GM12873 (cell line): ENCODE results near the gene SNRNP27.

Source experiments
- CTCF ChIP-seq: IDR thresholded peaks from 2 replicates; pipeline ENCODE4 v1.5.1; 2012; ENCODE audit warnings: low read depth, mild to moderate bottlenecking, moderate library complexity, low read length, control low read depth; ENCODE audit not compliant: insufficient read depth; ENCODE audit errors: missing control alignments

The SNRNP27 gene

GRCh38 chr2:69918401-69918800 is 24.6 kb downstream of the SNRNP27 start:
- TF ChIP-seq CTCF: no peak

- TF ChIP-seq CTCF: no peak
Measured at GRCh38 chr2:69923116-69923515, 29.4 kb downstream of the SNRNP27 start.

- no peak for TF ChIP-seq CTCF
Measured at GRCh38 chr2:69926849-69927515, 33.2 kb downstream of the SNRNP27 start.

GRCh38 chr2:69931832-69932595 is 38.3 kb downstream of the SNRNP27 start:
- no peak for TF ChIP-seq CTCF

GRCh38 chr2:69932596-69932922 is 38.8 kb downstream of the SNRNP27 start:
- no peak for TF ChIP-seq CTCF

GRCh38 chr2:69933254-69933828 is 39.6 kb downstream of the SNRNP27 start:
- no peak for TF ChIP-seq CTCF

GRCh38 chr2:69933839-69934613 is 40.3 kb downstream of the SNRNP27 start:
- no peak for TF ChIP-seq CTCF
